Neural cell (in vitro differentiated cells): ENCODE data around the gene DPH6. TPM values are rescaled to one million over a fixed set of nuclear protein-coding genes. Genes with fewer than 3 reads are reported as not detected.

ENCODE experiments used
- H2AFZ ChIP-seq: fragments of 200-600, 300-800 bp; sonication (generic), shearing (Covaris generic); 2 replicates; pipeline ENCODE4 v1.6.0; 2014; ENCODE audit warnings: low read depth, mild to moderate bottlenecking, antibody characterized with exemption, low read length, moderate library complexity
- H3F3A ChIP-seq: fragments of 200-600 bp; shearing (Covaris generic); 2 replicates; pipeline ENCODE4 v1.6.1; 2016; ENCODE audit warnings: mild to moderate bottlenecking, moderate library complexity, mixed read lengths, antibody characterized with exemption, low read length; ENCODE audit not compliant: insufficient read depth, poor library complexity, severe bottlenecking
- H3K27ac ChIP-seq: fragments of 200-600, 300-800 bp; sonication (generic), shearing (Covaris generic); 2 replicates; pipeline ENCODE4 v1.5.1; 2014; ENCODE audit warnings: mild to moderate bottlenecking, low read length, moderate library complexity
- H3K27me3 ChIP-seq: fragments of 300-800, 200-600 bp; sonication (generic), shearing (Covaris generic); 2 replicates; pipeline ENCODE4 v1.6.0; 2014; ENCODE audit warnings: mild to moderate bottlenecking, low read depth, low read length, moderate library complexity; ENCODE audit not compliant: insufficient read depth
- H3K36me3 ChIP-seq: fragments of 300-800, 200-600 bp; sonication (generic), shearing (Covaris generic); 2 replicates; pipeline ENCODE4 v1.5.1; 2014; ENCODE audit warnings: mild to moderate bottlenecking, antibody characterized with exemption, low read length, moderate library complexity; ENCODE audit not compliant: insufficient read depth
- H3K4me2 ChIP-seq: fragments of 300-800, 200-600 bp; sonication (generic), shearing (Covaris generic); 2 replicates; pipeline ENCODE4 v1.6.0; 2014; ENCODE audit warnings: mild to moderate bottlenecking, low read length
- H3K4me3 ChIP-seq: fragments of 300-800, 200-600 bp; sonication (generic), shearing (Covaris generic); 2 replicates; pipeline ENCODE4 v1.5.1; 2014; ENCODE audit warnings: mild to moderate bottlenecking, low read length, moderate library complexity
- H3K79me2 ChIP-seq: fragments of 200-600 bp; shearing (Covaris generic); replicated peaks from 2 replicates; pipeline ENCODE4 v1.6.0; 2014; ENCODE audit warnings: mild to moderate bottlenecking, low read length, moderate library complexity; ENCODE audit not compliant: insufficient read depth
- H3K9ac ChIP-seq: fragments of 300-800, 200-600 bp; sonication (generic), shearing (Covaris generic); 2 replicates; pipeline ENCODE4 v1.6.1; 2016; ENCODE audit warnings: mild to moderate bottlenecking, low read length, mixed read lengths
- H3K9me2 ChIP-seq: fragments of 200-600 bp; shearing (Covaris generic); 2 replicates; pipeline ENCODE4 v1.6.1; 2016; ENCODE audit warnings: mild to moderate bottlenecking, low read length, mixed read lengths; ENCODE audit not compliant: insufficient read depth
- H3K9me3 ChIP-seq: fragments of 200-600, 300-800 bp; sonication (generic), shearing (Covaris generic); 2 replicates; pipeline ENCODE4 v1.6.1; 2016; ENCODE audit warnings: mild to moderate bottlenecking, mixed run types, low read length, moderate library complexity, mixed read lengths
- H4K20me1 ChIP-seq: fragments of 200-600 bp; shearing (Covaris generic); 2 replicates; pipeline ENCODE4 v1.6.1; 2016; ENCODE audit warnings: mild to moderate bottlenecking, mixed run types; ENCODE audit not compliant: insufficient read depth
- EP300 ChIP-seq: fragments of 450-650 bp; conservative IDR thresholded peaks from 2 replicates; pipeline ENCODE4 v1.6.1; 2014; ENCODE audit warnings: antibody characterized with exemption, mild to moderate bottlenecking, moderate library complexity; ENCODE audit not compliant: poor library complexity, severe bottlenecking
- EZH2 ChIP-seq: fragments of 200-600, 300-800 bp; shearing (Covaris generic), sonication (generic); IDR thresholded peaks from 2 replicates; pipeline ENCODE4 v1.6.1; 2014; ENCODE audit warnings: antibody characterized with exemption, low read length, borderline replicate concordance, mild to moderate bottlenecking; ENCODE audit not compliant: insufficient read depth, poor library complexity, severe bottlenecking
- MXI1 ChIP-seq: fragments of 450-650 bp; conservative IDR thresholded peaks from 2 replicates; pipeline ENCODE4 v1.6.1; 2014; ENCODE audit warnings: antibody characterized with exemption, mild to moderate bottlenecking; ENCODE audit not compliant: poor library complexity, severe bottlenecking
- POLR2AphosphoS5 ChIP-seq: IDR thresholded peaks from 2 replicates; pipeline ENCODE4 v1.6.1; 2012
- RAD21 ChIP-seq: fragments of 450-650 bp; conservative IDR thresholded peaks from 2 replicates; pipeline ENCODE4 v1.6.1; 2014; ENCODE audit warnings: antibody characterized with exemption, mild to moderate bottlenecking, moderate library complexity
- REST ChIP-seq: IDR thresholded peaks from 2 replicates; pipeline ENCODE4 v1.6.1; 2012; ENCODE audit warnings: borderline replicate concordance
- SMC3 ChIP-seq: fragments of 450-650 bp; conservative IDR thresholded peaks from 2 replicates; pipeline ENCODE4 v1.6.1; 2014; ENCODE audit warnings: antibody characterized with exemption, mild to moderate bottlenecking, moderate library complexity; ENCODE audit not compliant: poor library complexity
- TAF1 ChIP-seq: IDR thresholded peaks from 2 replicates; pipeline ENCODE4 v1.6.1; 2012; ENCODE audit warnings: low read depth
- polyA plus RNA-seq: library from polyadenylated mRNA; depleted of rRNA; stranded (reverse); fragments of >200 nt; gene quantifications from 2 replicates; pipeline ENCODE4 v1.2.3, GENCODE V29; 2014
- TF ChIP-seq, protein P1 (sequence below): fragments of 450-650 bp; IDR thresholded peaks from 2 replicates; pipeline ENCODE4 v1.5.1; 2014; ENCODE audit warnings: antibody characterized with exemption, mild to moderate bottlenecking, moderate library complexity; ENCODE audit not compliant: poor library complexity, severe bottlenecking

Gene DPH6
- polyA plus RNA-seq, 1 donor from 2014 or later, result 6.9 TPM

GRCh38 chr15:35448294-35448693, 97.7 kb downstream of the DPH6 start:
- no peak overlapping the region for H3K9ac ChIP-seq
- H3K4me3 ChIP-seq, result no peak overlapping the region
- H4K20me1 ChIP-seq, result no peaks in the 10 kb centered on the region
- H3K9me3 ChIP-seq, result no peaks in the 10 kb centered on the region
- no peaks in the 10 kb centered on the region for H3K79me2 ChIP-seq
- TF ChIP-seq TAF1, result no peak
- no peak for TF ChIP-seq EZH2
- TF ChIP-seq POLR2AphosphoS5, result no peak
- no peak for TF ChIP-seq RAD21
- TF ChIP-seq SMC3, result no peak
- no peak for TF ChIP-seq REST
- TF ChIP-seq, protein P1, sequence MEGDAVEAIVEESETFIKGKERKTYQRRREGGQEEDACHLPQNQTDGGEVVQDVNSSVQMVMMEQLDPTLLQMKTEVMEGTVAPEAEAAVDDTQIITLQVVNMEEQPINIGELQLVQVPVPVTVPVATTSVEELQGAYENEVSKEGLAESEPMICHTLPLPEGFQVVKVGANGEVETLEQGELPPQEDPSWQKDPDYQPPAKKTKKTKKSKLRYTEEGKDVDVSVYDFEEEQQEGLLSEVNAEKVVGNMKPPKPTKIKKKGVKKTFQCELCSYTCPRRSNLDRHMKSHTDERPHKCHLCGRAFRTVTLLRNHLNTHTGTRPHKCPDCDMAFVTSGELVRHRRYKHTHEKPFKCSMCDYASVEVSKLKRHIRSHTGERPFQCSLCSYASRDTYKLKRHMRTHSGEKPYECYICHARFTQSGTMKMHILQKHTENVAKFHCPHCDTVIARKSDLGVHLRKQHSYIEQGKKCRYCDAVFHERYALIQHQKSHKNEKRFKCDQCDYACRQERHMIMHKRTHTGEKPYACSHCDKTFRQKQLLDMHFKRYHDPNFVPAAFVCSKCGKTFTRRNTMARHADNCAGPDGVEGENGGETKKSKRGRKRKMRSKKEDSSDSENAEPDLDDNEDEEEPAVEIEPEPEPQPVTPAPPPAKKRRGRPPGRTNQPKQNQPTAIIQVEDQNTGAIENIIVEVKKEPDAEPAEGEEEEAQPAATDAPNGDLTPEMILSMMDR, result no peak
- no peak overlapping the region for H3K4me2 ChIP-seq
- no peaks in the 10 kb centered on the region for H3K36me3 ChIP-seq
- H3K9me2 ChIP-seq, result no peaks in the 10 kb centered on the region
- H3F3A ChIP-seq, result no peaks in the 10 kb centered on the region
- no peak overlapping the region for H3K27ac ChIP-seq
- H3K27me3 ChIP-seq, result no peaks in the 10 kb centered on the region
- H2AFZ ChIP-seq, result no peak overlapping the region

- Histone ChIP-seq H4K20me1 (no peaks in the 10 kb centered on the region), H3K4me3 (no peak overlapping the region), H3K27me3 (no peaks in the 10 kb centered on the region), H3K79me2 (no peaks in the 10 kb centered on the region), H3K36me3 (no peaks in the 10 kb centered on the region), H3K9me2 (no peaks in the 10 kb centered on the region), H3K9ac (no peak overlapping the region), H3K9me3 (no peaks in the 10 kb centered on the region), H3F3A (no peaks in the 10 kb centered on the region), H3K27ac (no peak overlapping the region), H3K4me2 (no peak overlapping the region), H2AFZ (no peak overlapping the region)
- TF ChIP-seq, protein P1, result no peak
- no peak for TF ChIP-seq EP300
- TF ChIP-seq TAF1, result no peak
- TF ChIP-seq REST, result no peak
- no peak for TF ChIP-seq EZH2
- TF ChIP-seq RAD21, result no peak
- no peak for TF ChIP-seq SMC3
- TF ChIP-seq MXI1, result no peak
- no peak for TF ChIP-seq POLR2AphosphoS5
Observed at GRCh38 chr15:35445891-35446290, 100.1 kb downstream of the DPH6 start.
